Ectodermal cell (in vitro differentiated cells): Measurements from ENCODE around the gene MAGED4.

Experiments used
- H3K27ac ChIP-seq: 2 replicates; pipeline ENCODE4 v1.7.0; 2013; ENCODE audit warnings: mild to moderate bottlenecking, low read depth, low read length; ENCODE audit not compliant: insufficient read depth, poor library complexity, severe bottlenecking
- H3K27me3 ChIP-seq: 2 replicates; pipeline ENCODE4 v1.7.0; 2013; ENCODE audit warnings: mild to moderate bottlenecking, low read length; ENCODE audit not compliant: insufficient read depth, control insufficient read depth, poor library complexity, severe bottlenecking
- H3K36me3 ChIP-seq: one replicate; pipeline ENCODE4 v1.7.0; 2013; ENCODE audit warnings: low read length; ENCODE audit not compliant: control insufficient read depth, insufficient read depth
- H3K4me1 ChIP-seq: one replicate; pipeline ENCODE4 v1.7.0; 2013; ENCODE audit warnings: low read length; ENCODE audit not compliant: control insufficient read depth, insufficient read depth
- H3K4me3 ChIP-seq: 2 replicates; pipeline ENCODE4 v1.7.0; 2013; ENCODE audit warnings: low read depth, low read length, control low read depth; ENCODE audit not compliant: insufficient read depth
- H3K9me3 ChIP-seq: 2 replicates; pipeline ENCODE4 v1.7.0; 2013; ENCODE audit warnings: mild to moderate bottlenecking, low read length, moderate library complexity; ENCODE audit not compliant: control insufficient read depth
- WGBS, 2 experiments: methylation state at CpG; one replicate each; pipeline ENCODE4 v1.1.7; 2013; ENCODE audit warnings: missing lambda C conversion rate in 2 of 2; 5-methylcytosine and 5-hydroxymethylcytosine counted together

Gene MAGED4

DNA sequence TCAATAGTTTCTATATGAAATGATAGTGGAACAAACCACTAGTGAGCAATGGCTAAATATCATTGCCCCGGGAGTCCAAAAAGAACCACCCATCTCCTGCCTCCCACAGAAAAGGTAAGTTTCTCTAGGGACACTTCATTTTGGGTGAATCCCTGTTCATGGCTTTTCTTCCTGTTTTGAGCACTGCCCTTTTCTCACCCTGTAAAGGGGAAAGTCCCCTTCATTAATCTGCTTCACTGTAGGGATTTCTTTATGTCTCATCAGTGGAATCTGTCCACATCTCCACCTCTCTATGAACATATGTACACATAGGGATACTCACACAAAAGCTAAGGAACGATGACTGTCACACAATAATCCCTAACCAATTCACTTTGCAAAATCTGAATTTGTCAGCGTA is 28.6 kb downstream of the MAGED4 start:
- no peaks in the 10 kb centered on the region for H3K9me3 ChIP-seq
- H3K36me3 ChIP-seq = no peaks in the 10 kb centered on the region
- H3K4me3 ChIP-seq = no peak overlapping the region
- no peak overlapping the region for H3K27ac ChIP-seq
- H3K4me1 ChIP-seq = no peaks in the 10 kb centered on the region
- H3K27me3 ChIP-seq = no peaks in the 10 kb centered on the region
- WGBS, 2 experiments = 82 to 92% methylated on average over 2 to 3 of the region's 3 CpGs

- no peak overlapping the region for H3K27ac ChIP-seq
- H3K27me3 ChIP-seq = no peaks in the 10 kb centered on the region
- H3K4me3 ChIP-seq = no peak overlapping the region
- no peaks in the 10 kb centered on the region for H3K9me3 ChIP-seq
- WGBS, 2 experiments = 96 to 97% methylated on average over 3 of the region's 3 CpGs
- H3K4me1 ChIP-seq = no peaks in the 10 kb centered on the region
- no peaks in the 10 kb centered on the region for H3K36me3 ChIP-seq
Observed at GRCh38 chrX:52216541-52216940, 31.9 kb downstream of the MAGED4 start.

DNA sequence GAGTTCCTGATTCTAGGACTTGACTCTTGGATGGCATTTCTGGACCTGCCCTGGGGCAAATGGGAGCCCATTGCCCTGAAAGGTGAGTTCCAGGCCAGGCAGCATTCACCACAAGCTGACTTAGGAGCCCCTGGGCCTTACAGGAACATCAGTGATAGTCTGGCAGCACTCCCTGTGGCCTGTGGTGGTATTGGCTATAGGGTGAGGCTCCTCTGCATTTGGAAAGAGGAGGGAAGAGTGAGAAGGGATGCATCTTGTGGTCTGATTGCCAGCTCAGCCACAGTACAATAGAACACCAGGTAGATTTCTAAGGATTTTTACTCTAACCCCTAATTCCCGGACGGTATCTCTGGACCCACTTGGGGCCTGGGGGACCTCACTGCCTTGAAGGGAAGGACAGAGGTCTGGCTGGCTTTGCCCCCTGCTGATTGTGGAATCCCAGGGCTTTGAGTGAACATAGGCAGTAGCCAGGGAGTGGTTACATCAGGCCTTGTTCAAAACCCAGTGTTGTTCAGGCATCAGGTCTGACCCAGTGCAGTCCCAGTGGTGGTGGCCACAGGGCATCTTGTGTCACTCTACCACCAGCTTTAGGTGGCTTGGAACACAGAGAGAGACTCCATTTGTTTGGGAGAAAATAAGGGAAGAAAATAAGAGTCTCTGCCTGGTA is 32.9 kb downstream of the MAGED4 start:
- no peaks in the 10 kb centered on the region for H3K27me3 ChIP-seq
- no peak overlapping the region for H3K4me3 ChIP-seq
- no peaks in the 10 kb centered on the region for H3K4me1 ChIP-seq
- H3K36me3 ChIP-seq = no peaks in the 10 kb centered on the region
- 49 to 53% methylated on average over 2 of the region's 2 CpGs for WGBS, 2 experiments
- H3K9me3 ChIP-seq = no peaks in the 10 kb centered on the region
- no peak overlapping the region for H3K27ac ChIP-seq

DNA sequence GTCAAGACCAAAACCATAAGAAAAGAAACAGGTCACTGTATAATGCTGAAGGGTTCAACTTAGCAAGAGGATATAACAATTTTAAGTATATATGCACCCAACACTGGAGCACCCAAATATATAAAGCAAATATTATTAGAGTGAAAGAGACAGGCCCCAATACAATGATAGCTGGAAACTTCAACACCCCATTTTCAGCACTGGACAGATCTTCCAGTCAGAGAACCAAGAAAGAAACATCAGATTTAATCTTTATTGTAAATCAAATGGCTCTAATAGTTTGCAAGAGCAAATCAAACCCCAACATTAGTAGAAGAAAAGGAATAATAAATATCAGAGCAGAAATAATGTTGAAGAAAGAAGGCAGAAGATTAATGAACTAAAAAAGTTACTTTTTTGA is 36.2 kb downstream of the MAGED4 start:
- H3K27me3 ChIP-seq = no peaks in the 10 kb centered on the region
- no peak overlapping the region for H3K4me3 ChIP-seq
- H3K36me3 ChIP-seq = no peaks in the 10 kb centered on the region
- no peak overlapping the region for H3K27ac ChIP-seq
- no peaks in the 10 kb centered on the region for H3K9me3 ChIP-seq
- H3K4me1 ChIP-seq = no peaks in the 10 kb centered on the region
